Measurements from ENCODE around the gene GPN3. TPM values are rescaled to one million over a fixed set of nuclear protein-coding genes. Genes with fewer than 3 reads are reported as not detected.

Gene GPN3
- total RNA-seq = 16.8 and 24.5 TPM in 2 replicates

GRCh38 chr12:110468214-110469048 is at the start of gene GPN3, which contains the start of gene FAM216A:
TSS of gene GPN3 (minus strand) at chr12:110468257. CDS start at chr12:110468203, 54 bp downstream.
TSS of gene FAM216A (plus strand) at chr12:110468845. CDS start at chr12:110468876, 31 bp downstream.

GRCh38 chr12:110501752-110502738 is 34.0 kb upstream of the GPN3 start, which contains the start of the genes RAD9B and VPS29:
TSS of gene RAD9B (plus strand) at chr12:110502331. CDS start at chr12:110502338, 7 bp downstream.
TSS of gene VPS29 (minus strand) at chr12:110502111. CDS start at chr12:110502051, 60 bp downstream.

GRCh38 chr12:110449799-110450497 is 18.1 kb downstream of the GPN3 start, which contains the start of gene ARPC3:
TSS of gene ARPC3 (minus strand) at chr12:110450337. CDS start at chr12:110450260, 77 bp downstream.

GRCh38 chr12:110403146-110403975 is 64.7 kb downstream of the GPN3 start, which contains the start of gene ANAPC7:
TSS of gene ANAPC7 (minus strand) at chr12:110403708. CDS start at chr12:110403627, 81 bp downstream.

Other genes starting within 250 kb of the GPN3 start
- gene ATP2A2, start 187.0 kb downstream of the GPN3 start, total RNA-seq = 79.0 and 82.2 TPM in 2 replicates
- 38.9 and 49.3 TPM in 2 replicates for gene ANAPC7, start 64.5 kb downstream of the GPN3 start, total RNA-seq
- gene ARPC3, start 17.9 kb downstream of the GPN3 start, total RNA-seq = 400 and 416 TPM in 2 replicates
- 22.0 and 26.4 TPM in 2 replicates for gene FAM216A, start 588 bp upstream of the GPN3 start, total RNA-seq
- gene VPS29, start 33.9 kb upstream of the GPN3 start, total RNA-seq = 77.5 and 100 TPM in 2 replicates
- gene RAD9B, start 34.1 kb upstream of the GPN3 start, total RNA-seq = under 0.01 and 0.15 TPM in 2 replicates
- gene PPTC7, start 115.1 kb upstream of the GPN3 start, total RNA-seq = 3.1 and 4.9 TPM in 2 replicates
- 19.2 and 19.3 TPM in 2 replicates for gene TCTN1, start 145.9 kb upstream of the GPN3 start, total RNA-seq
- 4.9 and 9.6 TPM in 2 replicates for gene HVCN1, start 220.9 kb upstream of the GPN3 start, total RNA-seq